Esophagus muscularis mucosa (tissue), 4 donors: ENCODE measurements around the gene C1QTNF1. TPM values are rescaled to one million over a fixed set of nuclear protein-coding genes. Genes with fewer than 3 reads are reported as not detected.

Source experiments
- DNase-seq: peaks from one replicate; pipeline ENCODE4 v3.0.0-alpha.2; 2017; ENCODE audit errors: extremely low spot score
- H3K27ac ChIP-seq, 4 donors: fragments of 200-600 bp; sonication (generic); replicated peaks in 1 of 4; 1 replicate in 3 of 4; 2 replicates in 1 of 4; pipeline ENCODE4 v1.5.1; 2016 to 2019; ENCODE audit warnings: mild to moderate bottlenecking in 1 of 4
- H3K27me3 ChIP-seq, 4 donors: fragments of 200-600 bp; sonication (generic); one replicate each; pipeline versions ENCODE4 v1.5.1 to v1.6.0; 2016 to 2019
- H3K36me3 ChIP-seq, 4 donors: fragments of 200-600 bp; sonication (generic); one replicate each; pipeline ENCODE4 v1.5.1; 2016 to 2019
- H3K4me1 ChIP-seq, 4 donors: fragments of 200-600 bp; sonication (generic); one replicate each; pipeline ENCODE4 v1.5.1; 2016 to 2019
- H3K4me3 ChIP-seq, 4 donors: fragments of 200-600 bp; sonication (generic); 1 replicate in 2 of 4; 2 replicates in 2 of 4; pipeline ENCODE4 v1.5.1; 2016 to 2019; ENCODE audit warnings: mild to moderate bottlenecking in 4 of 4, moderate library complexity in 1 of 4
- H3K9me3 ChIP-seq, 4 donors: fragments of 200-600 bp; sonication (generic); 1 replicate in 3 of 4; 2 replicates in 1 of 4; pipeline ENCODE4 v1.5.1; 2016 to 2019
- CTCF ChIP-seq, 3 experiments: fragments of 200-600 bp in 2 of 3; fragments of 450-650 bp in 1 of 3; sonication (generic) in 2 of 3; IDR thresholded peaks; one replicate each; pipeline ENCODE4 v1.5.1; 2017 to 2019; ENCODE audit warnings: antibody characterized with exemption in 3 of 3, mild to moderate bottlenecking in 2 of 3, moderate library complexity in 1 of 3
- EP300 ChIP-seq: sonication (generic); formaldehyde crosslinking; IDR thresholded peaks from one replicate; pipeline ENCODE4 v1.6.1; 2017; ENCODE audit warnings: antibody characterized with exemption
- POLR2A ChIP-seq: fragments of 450-650 bp; IDR thresholded peaks from one replicate; pipeline ENCODE4 v1.6.1; 2017; ENCODE audit warnings: antibody characterized with exemption, moderate library complexity, mild to moderate bottlenecking, low read depth
- POLR2AphosphoS5 ChIP-seq, 2 donors: sonication (generic); formaldehyde crosslinking; IDR thresholded peaks; one replicate each; pipeline ENCODE4 v1.6.1; 2017; ENCODE audit warnings: antibody characterized with exemption in 2 of 2
- WGBS: methylation state at CpG from one replicate; pipeline ENCODE4 v1.1.5; 2018; 5-methylcytosine and 5-hydroxymethylcytosine counted together
- intact Hi-C: fragments of 100-400 bp; cut with DNase I; formaldehyde crosslinking; loops from one replicate; pipeline ENCODE4 v1.15.1; 2023
- total RNA-seq, 4 donors: library from RNA; depleted of rRNA; stranded (reverse); fragments of >200 nt; gene quantifications; one replicate each; pipeline versions ENCODE4 v1.1.0 to v1.2.1, GENCODE V29; 2016

The C1QTNF1 gene
- total RNA-seq, 4 donors from 2014 or later = 31.1 to 115 (median 70.4) TPM

GRCh38 chr17:79085154-79085920 is 61.4 kb downstream of the C1QTNF1 start:
- DNase-seq = no peak
- peaks cover 12 to 78% (median 67%) of the 10 kb centered on the region in 4 donors for H3K36me3 ChIP-seq
- H3K4me1 ChIP-seq = peaks cover 4 to 14% (median 10%) of the 10 kb centered on the region in 4 donors
- TF ChIP-seq CTCF (IDR thresholded peaks at IDR 0.05) = no peak
- no peak for TF ChIP-seq POLR2AphosphoS5 (IDR thresholded peaks at IDR 0.05)
- no peak for TF ChIP-seq EP300
- no peak for TF ChIP-seq POLR2A
- WGBS = 92% methylated on average over 17 of the region's 30 CpGs
- H3K4me3 ChIP-seq = no peak overlapping the region
- no peak overlapping the region for H3K27ac ChIP-seq
- H3K9me3 ChIP-seq = no peaks in the 10 kb centered on the region
- peaks cover 0 to 4% (median 0%) of the 10 kb centered on the region in 4 donors for H3K27me3 ChIP-seq
- intact Hi-C loops = no loop called here

- Histone ChIP-seq H3K4me1 (peaks cover 8 to 21% (median 15%) of the 10 kb centered on the region in 4 donors), H3K27ac (no peak overlapping the region), H3K27me3 (peaks cover 0 to 11% (median 0%) of the 10 kb centered on the region in 4 donors), H3K36me3 (peaks cover 5 to 71% (median 60%) of the 10 kb centered on the region in 4 donors), H3K4me3 (no peak overlapping the region), H3K9me3 (no peaks in the 10 kb centered on the region)
- intact Hi-C loops = no loop called here
- 92% methylated on average over 17 of the region's 28 CpGs for WGBS
- no peak for TF ChIP-seq POLR2A
- no peak for TF ChIP-seq EP300
- no peak for TF ChIP-seq CTCF (IDR thresholded peaks at IDR 0.05)
- TF ChIP-seq POLR2AphosphoS5 (IDR thresholded peaks at IDR 0.05) = no peak
- DNase-seq = no peak
Observed at GRCh38 chr17:79085921-79086551, 62.1 kb downstream of the C1QTNF1 start.

GRCh38 chr17:79086609-79087427 is 62.8 kb downstream of the C1QTNF1 start:
- Histone ChIP-seq H3K27ac (no peak overlapping the region), H3K36me3 (peaks cover 5 to 63% (median 52%) of the 10 kb centered on the region in 4 donors), H3K4me1 (peaks cover 8 to 23% (median 15%) of the 10 kb centered on the region in 4 donors), H3K4me3 (no peak overlapping the region), H3K9me3 (no peaks in the 10 kb centered on the region), H3K27me3 (peaks cover 0 to 18% (median 0%) of the 10 kb centered on the region in 4 donors)
- intact Hi-C loops = loop anchor here (1.0 kb wide), 1 partner anchor 304 kb away; no protein-coding TSS in a partner anchor
- DNase-seq = no peak
- 82% methylated on average over 20 of the region's 33 CpGs for WGBS
- TF ChIP-seq POLR2A (no peak), POLR2AphosphoS5 (IDR thresholded peaks at IDR 0.05) (no peak)

DNA sequence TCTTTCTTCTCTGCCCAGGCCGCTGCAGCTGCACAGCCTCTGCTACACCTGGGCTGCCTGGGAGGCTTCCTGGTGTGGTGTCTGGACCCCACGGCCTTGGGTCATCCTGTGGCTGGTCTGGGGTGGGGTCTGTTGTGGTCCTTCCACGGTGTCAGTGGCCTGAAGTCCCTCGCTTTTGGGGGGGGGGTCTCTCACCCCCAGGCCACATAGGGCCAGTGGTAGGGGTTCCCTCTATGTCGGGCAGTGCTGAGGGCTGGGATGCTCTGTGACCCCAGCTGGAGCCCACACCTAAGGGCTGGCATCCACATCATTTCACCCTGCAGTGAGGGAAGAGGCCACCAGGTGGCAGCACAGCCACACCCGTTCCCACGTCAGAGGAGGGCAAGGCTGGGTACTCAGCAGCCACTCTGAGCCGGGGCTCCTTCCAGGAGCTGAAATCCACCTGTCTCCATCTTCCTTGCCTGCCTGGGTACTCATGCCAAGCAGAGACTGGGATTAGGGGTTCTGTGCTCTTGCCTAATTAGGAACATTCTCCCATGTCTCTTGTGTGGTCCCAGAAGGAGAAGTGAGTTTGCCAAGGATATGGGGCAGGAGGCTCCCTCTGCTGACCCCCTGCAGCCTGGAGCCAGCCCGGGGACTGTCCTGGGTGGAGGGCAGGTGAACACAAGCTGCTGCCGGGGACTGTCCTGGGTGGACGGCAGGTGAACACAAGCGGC is 63.6 kb downstream of the C1QTNF1 start:
- Histone ChIP-seq H3K27me3 (peaks cover 0 to 26% (median 0%) of the 10 kb centered on the region in 4 donors), H3K9me3 (no peaks in the 10 kb centered on the region), H3K27ac (no peak overlapping the region), H3K4me1 (peaks cover 1 to 19% (median 12%) of the 10 kb centered on the region in 4 donors), H3K36me3 (peaks cover 5 to 55% (median 46%) of the 10 kb centered on the region in 4 donors), H3K4me3 (no peak overlapping the region)
- no peak for TF ChIP-seq POLR2A
- peak in 1 of 2 donors; percentile 22 for TF ChIP-seq POLR2AphosphoS5 (IDR thresholded peaks at IDR 0.05)
- peak in 2 of 3 experiments; percentile 79 to 87 for TF ChIP-seq CTCF (IDR thresholded peaks at IDR 0.05)
- no peak for TF ChIP-seq EP300
- 69% methylated on average over 5 of the region's 12 CpGs for WGBS
- intact Hi-C loops = loop anchor here (1.0 kb wide), 1 partner anchor 304 kb away; no protein-coding TSS in a partner anchor
- no peak for DNase-seq
